Activated naive CD4-positive, alpha-beta T cell treated with anti-CD3 and anti-CD28 coated beads, Interleukin-2, amount 10 ng/mL, durations not matched to agents 7 days and 5 days (primary cell): ENCODE measurements around the gene DOCK2.

Source experiments
- CTCF ChIA-PET: fragments of 350-600 bp; sonication (Branson Sonifier 250); formaldehyde crosslinking; loops from one replicate; lab custom pipeline; 2021; ENCODE audit warnings: antibody characterized with exemption; lab: Charles Lee
- DNase-seq: peaks from one replicate; pipeline ENCODE4 v3.0.0-alpha.2; 2020
- H3K27ac Mint-ChIP-seq: one replicate; pipeline ENCODE4 v1.8.0; 2021; ENCODE audit warnings: mild to moderate bottlenecking, moderate library complexity, mixed read lengths
- H3K27me3 Mint-ChIP-seq: one replicate; pipeline ENCODE4 v1.8.0; 2021; ENCODE audit warnings: mild to moderate bottlenecking, mixed read lengths
- H3K36me3 Mint-ChIP-seq: one replicate; pipeline ENCODE4 v1.8.0; 2021; ENCODE audit warnings: mixed read lengths
- H3K4me1 Mint-ChIP-seq: one replicate; pipeline ENCODE4 v1.8.0; 2021; ENCODE audit warnings: mixed read lengths
- H3K4me3 Mint-ChIP-seq: one replicate; pipeline ENCODE4 v1.8.0; 2021; ENCODE audit warnings: mild to moderate bottlenecking, moderate library complexity, mixed read lengths
- H3K9me3 Mint-ChIP-seq: one replicate; pipeline ENCODE4 v1.8.0; 2021; ENCODE audit warnings: mixed read lengths

Gene DOCK2

GRCh38 chr5:169627551-169627950, 9.5 kb upstream of the DOCK2 start:
- H3K4me1 Mint-ChIP-seq = peaks cover 10% of the 10 kb centered on the region
- no peak for DNase-seq
- no peak overlapping the region for H3K27ac Mint-ChIP-seq
- H3K36me3 Mint-ChIP-seq = no peaks in the 10 kb centered on the region
- no peaks in the 10 kb centered on the region for H3K9me3 Mint-ChIP-seq
- H3K27me3 Mint-ChIP-seq = peaks cover 29% of the 10 kb centered on the region
- no peak overlapping the region for H3K4me3 Mint-ChIP-seq
- CTCF ChIA-PET = no interaction called here

DNA sequence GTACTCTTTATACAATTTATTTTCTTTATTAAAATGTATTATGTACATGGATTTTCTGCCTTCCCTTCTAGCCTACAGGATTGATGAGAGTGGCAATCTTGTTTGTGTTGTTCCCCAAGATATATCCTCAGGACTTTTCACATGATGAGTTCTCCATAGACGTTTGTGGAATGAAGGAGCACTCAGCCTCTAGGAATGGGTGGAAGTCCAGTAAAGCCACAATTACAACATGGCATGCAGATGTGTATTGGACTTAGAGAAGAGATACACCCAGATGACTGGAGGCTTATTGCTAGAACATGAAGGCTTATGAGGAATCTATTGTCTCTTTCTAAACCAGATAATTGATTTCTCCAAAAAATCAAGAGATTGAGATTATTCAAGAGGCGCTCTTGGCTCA, 8.2 kb upstream of the DOCK2 start:
- H3K4me3 Mint-ChIP-seq = no peak overlapping the region
- H3K27ac Mint-ChIP-seq = no peak overlapping the region
- no peak for DNase-seq
- peaks cover 9% of the 10 kb centered on the region for H3K4me1 Mint-ChIP-seq
- H3K36me3 Mint-ChIP-seq = no peaks in the 10 kb centered on the region
- H3K9me3 Mint-ChIP-seq = no peaks in the 10 kb centered on the region
- CTCF ChIA-PET = no interaction called here
- H3K27me3 Mint-ChIP-seq = peaks cover 20% of the 10 kb centered on the region

DNA sequence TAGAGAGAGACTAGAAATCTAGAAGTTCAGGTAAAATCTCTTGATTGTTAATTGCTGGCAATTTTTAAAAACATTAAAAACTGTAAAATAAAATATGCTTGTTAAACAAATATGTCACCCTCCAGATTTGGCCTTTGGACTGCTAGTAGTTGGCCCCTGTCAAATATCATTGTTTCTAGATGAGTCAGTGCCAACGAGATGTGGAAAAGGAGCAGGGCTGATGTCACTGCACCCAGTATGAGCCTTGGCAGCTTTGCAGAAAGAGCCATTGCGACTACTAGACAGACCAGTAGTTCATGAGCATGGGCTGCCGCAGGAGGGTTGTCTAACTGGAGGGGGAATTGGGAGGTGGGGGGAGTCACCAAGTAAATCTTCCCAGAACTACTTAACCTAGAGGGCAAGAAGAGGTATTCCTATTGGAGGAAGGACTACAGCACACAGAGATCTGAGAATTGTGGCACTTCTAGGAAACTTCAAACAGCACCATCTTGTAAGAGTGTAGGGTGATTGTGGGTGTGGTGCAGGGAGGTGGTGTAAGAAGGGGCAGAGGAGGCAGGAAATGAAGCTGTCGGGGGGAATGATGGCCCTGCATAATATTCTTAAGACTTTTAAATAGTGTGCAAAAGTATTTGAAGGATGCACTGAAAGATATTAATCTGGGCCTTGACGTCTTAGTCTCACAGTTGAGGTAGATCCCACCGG, 7.1 kb upstream of the DOCK2 start:
- Mint-ChIP-seq H3K27me3 (peaks cover 9% of the 10 kb centered on the region), H3K36me3 (peaks cover 2% of the 10 kb centered on the region), H3K9me3 (peaks cover 3% of the 10 kb centered on the region), H3K4me3 (no peak overlapping the region), H3K4me1 (peaks cover 6% of the 10 kb centered on the region), H3K27ac (no peak overlapping the region)
- no peak for DNase-seq
- CTCF ChIA-PET = no interaction called here

- H3K9me3 Mint-ChIP-seq = peaks cover 3% of the 10 kb centered on the region
- H3K27ac Mint-ChIP-seq = no peak overlapping the region
- DNase-seq = no peak
- CTCF ChIA-PET = no interaction called here
- H3K4me3 Mint-ChIP-seq = no peak overlapping the region
- peaks cover 12% of the 10 kb centered on the region for H3K4me1 Mint-ChIP-seq
- H3K27me3 Mint-ChIP-seq = peaks cover under 1% of the 10 kb centered on the region
- peaks cover 2% of the 10 kb centered on the region for H3K36me3 Mint-ChIP-seq
These were observed 5.7 kb upstream of the DOCK2 start for GRCh38 chr5:169631360-169631759.

- no peaks in the 10 kb centered on the region for H3K27me3 Mint-ChIP-seq
- peaks cover 21% of the 10 kb centered on the region for H3K4me1 Mint-ChIP-seq
- no peak for DNase-seq
- no peak overlapping the region for H3K27ac Mint-ChIP-seq
- H3K36me3 Mint-ChIP-seq = peaks cover 7% of the 10 kb centered on the region
- no peak overlapping the region for H3K4me3 Mint-ChIP-seq
- CTCF ChIA-PET = no interaction called here
- peaks cover 3% of the 10 kb centered on the region for H3K9me3 Mint-ChIP-seq
These were observed 4.1 kb upstream of the DOCK2 start for GRCh38 chr5:169632946-169633345.

GRCh38 chr5:169634606-169635005, 2.5 kb upstream of the DOCK2 start:
- Mint-ChIP-seq H3K27me3 (no peaks in the 10 kb centered on the region), H3K4me1 (peaks cover 35% of the 10 kb centered on the region), H3K4me3 (no peak overlapping the region), H3K27ac (no peak overlapping the region), H3K9me3 (peaks cover 13% of the 10 kb centered on the region), H3K36me3 (peaks cover 24% of the 10 kb centered on the region)
- CTCF ChIA-PET = no interaction called here
- DNase-seq = no peak

DNA sequence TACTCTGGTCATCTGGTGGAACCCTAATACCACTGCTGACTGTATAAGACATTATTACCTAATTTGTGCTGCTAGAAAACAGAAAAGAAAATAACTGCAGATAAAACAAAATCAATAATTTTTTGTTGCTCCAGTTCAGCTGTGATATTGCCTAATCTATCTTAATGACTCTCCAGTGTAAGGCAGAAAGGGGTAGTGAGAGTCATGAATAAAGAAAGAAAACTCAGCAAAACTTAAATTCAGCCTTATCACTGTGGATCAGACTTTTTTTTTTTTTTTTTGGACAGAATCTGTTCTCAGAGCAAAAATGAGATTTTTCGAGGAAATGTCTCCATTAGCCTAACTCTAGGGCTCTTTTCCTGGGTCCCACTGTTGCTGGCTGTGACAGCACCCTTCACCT, 1.1 kb upstream of the DOCK2 start:
- H3K27ac Mint-ChIP-seq = peak overlapping the region; percentile 92
- H3K4me1 Mint-ChIP-seq = peaks cover 44% of the 10 kb centered on the region
- CTCF ChIA-PET = no interaction called here
- H3K9me3 Mint-ChIP-seq = peaks cover 20% of the 10 kb centered on the region
- no peaks in the 10 kb centered on the region for H3K27me3 Mint-ChIP-seq
- DNase-seq = no peak
- peaks cover 35% of the 10 kb centered on the region for H3K36me3 Mint-ChIP-seq
- peak overlapping the region; percentile 86 for H3K4me3 Mint-ChIP-seq

DNA sequence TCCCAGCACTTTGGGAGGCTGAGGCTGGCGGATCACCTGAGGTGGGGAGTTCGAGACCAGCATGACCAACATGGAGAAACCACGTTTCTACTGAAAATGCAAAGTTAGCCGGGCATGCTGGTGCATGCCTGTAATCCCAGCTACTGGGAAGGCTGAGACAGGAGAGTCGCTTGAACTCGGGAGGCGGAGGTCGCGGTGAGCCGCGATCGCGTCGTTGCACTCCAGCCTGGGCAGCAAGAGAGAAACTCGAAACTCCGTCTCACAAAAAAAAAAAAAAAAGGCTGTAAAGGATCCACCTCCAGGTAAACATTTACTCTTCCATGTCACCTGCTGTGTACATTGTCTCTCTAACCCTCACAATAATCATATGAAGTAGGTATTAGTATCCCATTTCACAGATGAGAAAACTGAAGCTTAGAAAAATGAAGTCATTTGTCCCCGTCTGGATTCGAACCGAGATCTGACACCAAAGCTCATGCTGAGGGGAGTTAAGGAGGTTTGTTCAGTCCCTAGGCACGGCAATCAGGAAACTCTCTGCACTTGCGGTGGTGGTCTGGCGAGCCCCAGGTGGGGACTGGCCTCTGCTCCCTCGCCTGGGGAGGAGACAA, 494 bp upstream of the DOCK2 start:
- Mint-ChIP-seq H3K9me3 (peaks cover 20% of the 10 kb centered on the region), H3K27ac (peak overlapping the region; percentile 92), H3K36me3 (peaks cover 42% of the 10 kb centered on the region), H3K4me1 (peaks cover 50% of the 10 kb centered on the region), H3K27me3 (no peaks in the 10 kb centered on the region), H3K4me3 (peak overlapping the region; percentile 86)
- no peak for DNase-seq
- CTCF ChIA-PET = interaction anchor here (2.0 kb wide), 1 partner anchor 11 kb away, joined by 14 read pairs; no protein-coding TSS in a partner anchor

- H3K27ac Mint-ChIP-seq = peak overlapping the region; percentile 92
- H3K4me1 Mint-ChIP-seq = peaks cover 57% of the 10 kb centered on the region
- peak; percentile 88 for DNase-seq
- H3K27me3 Mint-ChIP-seq = no peaks in the 10 kb centered on the region
- CTCF ChIA-PET = interaction anchor here (1.1 to 2.0 kb wide), 3 partner anchors 10 to 57 kb away, joined by 4 to 14 read pairs (median 6); no protein-coding TSS in a partner anchor
- peaks cover 20% of the 10 kb centered on the region for H3K9me3 Mint-ChIP-seq
- H3K4me3 Mint-ChIP-seq = peak overlapping the region; percentile 86
- H3K36me3 Mint-ChIP-seq = peaks cover 47% of the 10 kb centered on the region
These were observed 560 bp downstream of the DOCK2 start for GRCh38 chr5:169637549-169638121.

DNA sequence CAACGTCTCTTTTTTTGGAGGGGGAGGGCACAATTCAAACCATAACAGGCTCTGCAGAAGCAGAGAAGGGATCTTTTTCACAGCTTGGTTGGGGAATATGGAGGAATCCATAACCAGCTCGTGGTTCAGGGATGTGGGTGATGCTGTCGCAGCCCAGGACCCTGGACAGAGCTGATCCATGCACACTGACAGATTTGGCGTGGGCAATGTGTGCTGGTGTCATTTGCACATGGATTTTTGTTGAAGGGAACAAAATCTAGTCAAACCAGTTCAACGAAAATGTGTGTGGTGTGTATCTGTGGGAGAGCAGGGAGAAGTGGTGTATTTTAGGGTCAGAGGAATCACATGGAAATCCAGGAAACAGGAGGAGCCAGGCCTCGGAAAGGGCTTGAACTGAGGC, 4.2 kb downstream of the DOCK2 start:
- peaks cover 76% of the 10 kb centered on the region for H3K4me1 Mint-ChIP-seq
- H3K36me3 Mint-ChIP-seq = peaks cover 66% of the 10 kb centered on the region
- DNase-seq = no peak
- peaks cover 17% of the 10 kb centered on the region for H3K9me3 Mint-ChIP-seq
- CTCF ChIA-PET = interaction anchor here (1.3 kb wide), 1 partner anchor 9 kb away, joined by 3 read pairs; no protein-coding TSS in a partner anchor
- H3K27ac Mint-ChIP-seq = no peak overlapping the region
- H3K4me3 Mint-ChIP-seq = no peak overlapping the region
- H3K27me3 Mint-ChIP-seq = no peaks in the 10 kb centered on the region

DNA sequence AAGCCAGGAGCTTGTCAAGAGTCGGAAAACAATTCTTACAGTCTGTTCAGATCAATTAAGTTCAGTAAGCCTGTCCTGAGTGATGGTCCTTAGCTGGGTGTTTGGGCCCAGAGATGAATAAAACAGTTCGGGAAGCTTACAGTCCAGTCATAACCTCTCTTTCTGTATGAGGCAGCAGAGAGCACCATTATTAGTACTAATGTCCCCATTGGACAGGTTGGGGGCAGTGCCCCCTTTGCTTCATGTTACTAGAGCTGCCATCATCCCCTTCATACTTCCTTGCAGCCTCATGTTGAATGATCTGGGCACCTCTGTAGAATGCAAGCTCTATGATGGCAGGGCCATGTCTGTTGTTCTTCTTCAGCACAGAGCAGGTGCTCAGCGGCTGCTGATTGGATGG, 9.8 kb downstream of the DOCK2 start:
- CTCF ChIA-PET = interaction anchor here (3.3 kb wide), 1 partner anchor 9 kb away, joined by 14 read pairs; the partner anchor contains the start of gene DOCK2
- H3K4me1 Mint-ChIP-seq = peaks cover 83% of the 10 kb centered on the region
- H3K36me3 Mint-ChIP-seq = peaks cover 67% of the 10 kb centered on the region
- H3K27me3 Mint-ChIP-seq = no peaks in the 10 kb centered on the region
- no peaks in the 10 kb centered on the region for H3K9me3 Mint-ChIP-seq
- peak overlapping the region; percentile 71 for H3K27ac Mint-ChIP-seq
- H3K4me3 Mint-ChIP-seq = no peak overlapping the region
- no peak for DNase-seq

DNA sequence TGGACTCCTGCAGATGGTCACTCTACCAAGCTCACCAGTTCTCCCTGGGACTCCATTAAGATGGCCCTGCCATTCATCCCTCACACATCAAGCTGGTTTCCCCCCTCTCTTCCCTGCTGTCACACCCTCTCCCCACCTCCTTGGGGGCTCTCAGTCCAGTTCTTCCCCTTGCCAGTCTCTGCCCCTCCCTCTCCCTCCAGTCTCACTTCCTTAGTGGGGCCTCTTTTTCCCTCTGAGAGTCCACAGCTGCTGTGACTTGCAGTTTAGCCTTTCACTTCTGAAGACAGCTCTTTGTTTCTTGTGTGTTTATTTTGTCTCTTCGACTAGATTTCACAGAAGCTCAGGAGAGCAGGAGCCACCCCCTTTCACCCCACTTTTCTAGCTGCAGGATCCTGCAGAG, 10.5 kb downstream of the DOCK2 start:
- Mint-ChIP-seq H3K4me3 (no peak overlapping the region), H3K27me3 (no peaks in the 10 kb centered on the region), H3K4me1 (peaks cover 86% of the 10 kb centered on the region), H3K36me3 (peaks cover 69% of the 10 kb centered on the region), H3K9me3 (no peaks in the 10 kb centered on the region), H3K27ac (peak overlapping the region; percentile 73)
- CTCF ChIA-PET = interaction anchor here (3.3 kb wide), 1 partner anchor 10 kb away, joined by 14 read pairs; the partner anchor contains the start of gene DOCK2
- no peak for DNase-seq

- no peak for DNase-seq
- H3K4me1 Mint-ChIP-seq = peaks cover 93% of the 10 kb centered on the region
- H3K27me3 Mint-ChIP-seq = no peaks in the 10 kb centered on the region
- H3K27ac Mint-ChIP-seq = peak overlapping the region; percentile 93
- CTCF ChIA-PET = interaction anchor here (3.3 kb wide), 1 partner anchor 11 kb away, joined by 14 read pairs; the partner anchor contains the start of gene DOCK2
- no peak overlapping the region for H3K4me3 Mint-ChIP-seq
- H3K36me3 Mint-ChIP-seq = peaks cover 76% of the 10 kb centered on the region
- H3K9me3 Mint-ChIP-seq = no peaks in the 10 kb centered on the region
These were observed 11.7 kb downstream of the DOCK2 start for GRCh38 chr5:169648725-169649310.

- peaks cover 96% of the 10 kb centered on the region for H3K4me1 Mint-ChIP-seq
- H3K9me3 Mint-ChIP-seq = no peaks in the 10 kb centered on the region
- no peaks in the 10 kb centered on the region for H3K27me3 Mint-ChIP-seq
- peaks cover 77% of the 10 kb centered on the region for H3K36me3 Mint-ChIP-seq
- CTCF ChIA-PET = interaction anchor here (3.3 kb wide), 1 partner anchor 12 kb away, joined by 14 read pairs; the partner anchor contains the start of gene DOCK2
- peak overlapping the region; percentile 9 for H3K4me3 Mint-ChIP-seq
- DNase-seq = no peak
- peak overlapping the region; percentile 93 for H3K27ac Mint-ChIP-seq
These were observed 12.4 kb downstream of the DOCK2 start for GRCh38 chr5:169649486-169649885.
